ENCODE results near the gene SLX4IP. TPM values are rescaled to one million over a fixed set of nuclear protein-coding genes. Genes with fewer than 3 reads are reported as not detected.

Gene SLX4IP
- total RNA-seq, 2 donors from 2014 or later, result 4.7 to 5.8 TPM

- no peak for DNase-seq (ENCODE audit: low spot score)
- TF ChIP-seq, protein P1, sequence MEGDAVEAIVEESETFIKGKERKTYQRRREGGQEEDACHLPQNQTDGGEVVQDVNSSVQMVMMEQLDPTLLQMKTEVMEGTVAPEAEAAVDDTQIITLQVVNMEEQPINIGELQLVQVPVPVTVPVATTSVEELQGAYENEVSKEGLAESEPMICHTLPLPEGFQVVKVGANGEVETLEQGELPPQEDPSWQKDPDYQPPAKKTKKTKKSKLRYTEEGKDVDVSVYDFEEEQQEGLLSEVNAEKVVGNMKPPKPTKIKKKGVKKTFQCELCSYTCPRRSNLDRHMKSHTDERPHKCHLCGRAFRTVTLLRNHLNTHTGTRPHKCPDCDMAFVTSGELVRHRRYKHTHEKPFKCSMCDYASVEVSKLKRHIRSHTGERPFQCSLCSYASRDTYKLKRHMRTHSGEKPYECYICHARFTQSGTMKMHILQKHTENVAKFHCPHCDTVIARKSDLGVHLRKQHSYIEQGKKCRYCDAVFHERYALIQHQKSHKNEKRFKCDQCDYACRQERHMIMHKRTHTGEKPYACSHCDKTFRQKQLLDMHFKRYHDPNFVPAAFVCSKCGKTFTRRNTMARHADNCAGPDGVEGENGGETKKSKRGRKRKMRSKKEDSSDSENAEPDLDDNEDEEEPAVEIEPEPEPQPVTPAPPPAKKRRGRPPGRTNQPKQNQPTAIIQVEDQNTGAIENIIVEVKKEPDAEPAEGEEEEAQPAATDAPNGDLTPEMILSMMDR (IDR thresholded peaks at IDR 0.05), result no peak
- no peak for ATAC-seq (ENCODE audit: insufficient number of reproducible peaks, low FRiP score, low read depth)
- Histone ChIP-seq H3K4me3 (no peak overlapping the region), H3K4me1 (ENCODE audit: control insufficient read depth in 1 of 2, low read depth in 2 of 2) (no peaks in the 10 kb centered on the region), H3K27me3 (replicated peaks; ENCODE audit: insufficient read depth) (no peaks in the 10 kb centered on the region), H3K27ac (no peak overlapping the region), H3K9me3 (no peaks in the 10 kb centered on the region), H3K36me3 (no peaks in the 10 kb centered on the region)
Observed at GRCh38 chr20:10531848-10532247, 96.7 kb downstream of the SLX4IP start.

DNA sequence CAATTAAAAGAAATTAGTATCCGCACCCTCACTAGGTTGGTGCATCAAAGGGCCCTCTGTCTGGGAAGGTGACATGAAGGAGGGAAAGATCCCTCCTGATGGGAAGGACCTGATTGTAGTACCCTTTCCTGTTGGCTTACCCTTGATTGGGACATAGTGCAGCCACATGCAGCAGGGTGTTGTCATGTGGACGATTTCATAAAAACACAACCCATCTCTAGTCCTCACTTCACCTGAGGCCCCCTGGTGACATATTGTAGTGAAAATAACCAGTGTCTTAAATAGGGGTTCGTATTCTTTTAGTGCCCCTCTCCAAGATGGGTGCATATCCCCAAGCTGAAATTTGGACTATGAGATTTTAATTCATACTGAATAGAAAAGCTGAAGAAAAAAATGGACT is 97.3 kb downstream of the SLX4IP start:
- no peak overlapping the region for H3K27ac ChIP-seq
- H3K9me3 ChIP-seq, result no peaks in the 10 kb centered on the region
- TF ChIP-seq, protein P1 (IDR thresholded peaks at IDR 0.05), result no peak
- no peak for DNase-seq (ENCODE audit: low spot score)
- no peaks in the 10 kb centered on the region for H3K4me1 ChIP-seq (ENCODE audit: control insufficient read depth in 1 of 2, low read depth in 2 of 2)
- ATAC-seq (ENCODE audit: insufficient number of reproducible peaks, low FRiP score, low read depth), result no peak
- no peak overlapping the region for H3K4me3 ChIP-seq
- H3K27me3 ChIP-seq (replicated peaks; ENCODE audit: insufficient read depth), result no peaks in the 10 kb centered on the region
- no peaks in the 10 kb centered on the region for H3K36me3 ChIP-seq

GRCh38 chr20:10536531-10536930 is 101.4 kb downstream of the SLX4IP start:
- H3K9me3 ChIP-seq, result no peaks in the 10 kb centered on the region
- peaks cover 3 to 5% of the 10 kb centered on the region in 2 donors for H3K4me1 ChIP-seq (ENCODE audit: control insufficient read depth in 1 of 2, low read depth in 2 of 2)
- no peaks in the 10 kb centered on the region for H3K36me3 ChIP-seq
- TF ChIP-seq, protein P1 (IDR thresholded peaks at IDR 0.05), result no peak
- H3K27ac ChIP-seq, result no peak overlapping the region
- H3K4me3 ChIP-seq, result no peak overlapping the region
- no peaks in the 10 kb centered on the region for H3K27me3 ChIP-seq (replicated peaks; ENCODE audit: insufficient read depth)
- no peak for ATAC-seq (ENCODE audit: insufficient number of reproducible peaks, low FRiP score, low read depth)
- DNase-seq (ENCODE audit: low spot score), result no peak

DNA sequence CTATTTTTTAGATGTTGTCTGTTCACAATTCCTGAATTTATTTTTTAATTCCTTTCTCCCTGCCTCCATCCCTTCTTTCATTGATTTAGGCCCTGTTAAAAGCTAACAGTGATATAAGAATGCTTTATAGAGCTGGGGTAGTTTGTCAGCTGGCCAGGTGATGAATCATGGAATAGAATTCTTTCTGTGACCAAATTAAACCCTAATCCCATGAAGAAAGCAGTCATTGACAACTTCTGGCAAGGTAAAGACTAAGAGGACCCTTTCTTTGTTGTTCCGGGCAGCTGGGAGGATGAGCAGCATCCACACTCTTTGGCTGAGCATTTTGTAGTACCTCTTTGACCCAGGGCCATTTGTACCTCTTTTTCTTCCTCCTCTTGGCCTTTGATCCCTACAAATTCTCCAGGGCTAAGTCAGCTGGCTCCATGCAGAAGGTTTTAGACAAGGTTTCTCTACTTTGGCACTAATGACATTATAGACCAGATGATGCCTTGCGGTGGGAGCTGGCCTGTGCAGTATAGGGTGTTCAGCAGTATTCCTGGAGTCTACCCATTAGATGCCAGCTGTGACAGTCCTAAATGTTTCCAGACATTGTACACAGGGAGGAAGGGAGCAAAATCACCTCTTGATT is 102.9 kb downstream of the SLX4IP start:
- Histone ChIP-seq H3K36me3 (no peaks in the 10 kb centered on the region), H3K4me3 (no peak overlapping the region), H3K4me1 (ENCODE audit: control insufficient read depth in 1 of 2, low read depth in 2 of 2) (peaks cover 3 to 5% of the 10 kb centered on the region in 2 donors), H3K27ac (no peak overlapping the region), H3K27me3 (replicated peaks; ENCODE audit: insufficient read depth) (no peaks in the 10 kb centered on the region), H3K9me3 (no peaks in the 10 kb centered on the region)
- TF ChIP-seq, protein P1 (IDR thresholded peaks at IDR 0.05), result no peak
- ATAC-seq (ENCODE audit: insufficient number of reproducible peaks, low FRiP score, low read depth) (no peak), DNase-seq (ENCODE audit: low spot score) (no peak)

GRCh38 chr20:10538768-10539167 is 103.7 kb downstream of the SLX4IP start:
- no peak for DNase-seq (ENCODE audit: low spot score)
- Histone ChIP-seq H3K4me3 (no peak overlapping the region), H3K9me3 (no peaks in the 10 kb centered on the region), H3K36me3 (no peaks in the 10 kb centered on the region), H3K4me1 (ENCODE audit: control insufficient read depth in 1 of 2, low read depth in 2 of 2) (peaks cover 3 to 5% of the 10 kb centered on the region in 2 donors), H3K27ac (no peak overlapping the region), H3K27me3 (replicated peaks; ENCODE audit: insufficient read depth) (no peaks in the 10 kb centered on the region)
- TF ChIP-seq, protein P1 (IDR thresholded peaks at IDR 0.05), result no peak
- no peak for ATAC-seq (ENCODE audit: insufficient number of reproducible peaks, low FRiP score, low read depth)
